GM21619 (cell line): ENCODE measurements around the gene UNC45B.
"Not testable (repeated sequence)": the region's sequence is repeated elsewhere in the genome, so short reads cannot be mapped to it uniquely, and the experiment has no call there.

Experiments
- ATAC-seq: cut with Tn5 transposase; IDR thresholded peaks from one replicate; pipeline ENCODE4 v1.9.1; 2021; ENCODE audit not compliant: unreplicated experiment

UNC45B gene

GRCh38 chr17:35147375-35147905 is at the start of gene UNC45B:
TSS of gene UNC45B (plus strand) at chr17:35147817. CDS start at chr17:35148264, 447 bp downstream.
- ATAC-seq: no peak

GRCh38 chr17:35099908-35100307 is 47.7 kb upstream of the UNC45B start:
- ATAC-seq: no peak

GRCh38 chr17:35101036-35101435 is 46.6 kb upstream of the UNC45B start:
- no peak for ATAC-seq

- ATAC-seq: no peak
Observed at GRCh38 chr17:35101725-35102124, 45.9 kb upstream of the UNC45B start.

- no peak for ATAC-seq
Observed at GRCh38 chr17:35103271-35103670, 44.3 kb upstream of the UNC45B start.

- no peak for ATAC-seq
Observed at GRCh38 chr17:35104844-35105450, 42.7 kb upstream of the UNC45B start.

- ATAC-seq: not testable (repeated sequence)
Observed at GRCh38 chr17:35110791-35111190, 36.8 kb upstream of the UNC45B start.

- ATAC-seq: no peak
Observed at GRCh38 chr17:35116845-35117244, 30.8 kb upstream of the UNC45B start.

GRCh38 chr17:35117984-35118383 is 29.6 kb upstream of the UNC45B start:
- ATAC-seq: no peak

- peak; percentile 75 for ATAC-seq
Observed at GRCh38 chr17:35119370-35120165, 28.0 kb upstream of the UNC45B start, which contains the start of gene RAD51D. TSS of gene RAD51D (minus strand) at chr17:35119860. CDS start at chr17:35119613, 247 bp downstream.

- no peak for ATAC-seq
Observed at GRCh38 chr17:35121315-35121714, 26.3 kb upstream of the UNC45B start, which contains the start of gene FNDC8. TSS of gene FNDC8 (plus strand) at chr17:35121615. CDS start at chr17:35121694, 79 bp downstream.

GRCh38 chr17:35127751-35128514 is 19.7 kb upstream of the UNC45B start:
- no peak for ATAC-seq

GRCh38 chr17:35129154-35129972 is 18.3 kb upstream of the UNC45B start:
- no peak for ATAC-seq

GRCh38 chr17:35129973-35130351 is 17.7 kb upstream of the UNC45B start:
- ATAC-seq: no peak

- no peak for ATAC-seq
Observed at GRCh38 chr17:35130392-35130791, 17.2 kb upstream of the UNC45B start.

GRCh38 chr17:35132099-35132498 is 15.5 kb upstream of the UNC45B start:
- ATAC-seq: no peak

GRCh38 chr17:35132816-35133550 is 14.6 kb upstream of the UNC45B start:
- no peak for ATAC-seq

GRCh38 chr17:35135322-35135721 is 12.3 kb upstream of the UNC45B start:
- no peak for ATAC-seq

- no peak for ATAC-seq
Observed at GRCh38 chr17:35138218-35138617, 9.4 kb upstream of the UNC45B start.
